Natural killer cell treated with Interleukin-12 subunit alpha and Interleukin-12 subunit beta and Interleukin-15 and Interleukin-18, amount 100 ng/mL, for 72 hours (primary cell): ENCODE results near the gene YAP1. TPM values are rescaled to one million over a fixed set of nuclear protein-coding genes. Genes with fewer than 3 reads are reported as not detected.

ENCODE experiments used
- ATAC-seq, 2 donors: fragments of 150-1000 bp; cut with Tn5 transposase in 1 of 2; sonication (Bioruptor Pico), chemical (Tn5 transposase) in 1 of 2; 2 replicates each; pipeline ENCODE4 v1.10.0; 2021
- DNase-seq: peaks from one replicate; pipeline ENCODE4 v3.0.0; 2022; ENCODE audit warnings: low spot score
- H3K27ac Mint-ChIP-seq, 2 donors: 1 replicate in 1 of 2; 2 replicates in 1 of 2; pipeline ENCODE4 v1.8.0; 2022; ENCODE audit warnings: mixed read lengths in 2 of 2, mild to moderate bottlenecking in 1 of 2, moderate library complexity in 1 of 2
- H3K27me3 Mint-ChIP-seq, 2 donors: 1 replicate in 1 of 2; 2 replicates in 1 of 2; pipeline ENCODE4 v1.8.0; 2022; ENCODE audit warnings: mixed read lengths in 2 of 2
- H3K36me3 Mint-ChIP-seq: one replicate; pipeline ENCODE4 v1.8.0; 2022; ENCODE audit warnings: mixed read lengths
- H3K4me1 Mint-ChIP-seq, 2 donors: 1 replicate in 1 of 2; 2 replicates in 1 of 2; pipeline ENCODE4 v1.8.0; 2022; ENCODE audit warnings: low read depth in 2 of 2, mixed read lengths in 2 of 2, mild to moderate bottlenecking in 1 of 2
- H3K4me3 Mint-ChIP-seq: one replicate; pipeline ENCODE4 v1.8.0; 2022; ENCODE audit warnings: mixed read lengths
- H3K9me3 Mint-ChIP-seq: 2 replicates; pipeline ENCODE4 v1.8.0; 2022; ENCODE audit warnings: mixed read lengths
- total RNA-seq, 2 donors: library from RNA; stranded (reverse); gene quantifications; one replicate each; pipeline ENCODE4 v1.2.3, GENCODE V29; 2022

The YAP1 gene
- total RNA-seq, 2 donors from 2014 or later = 0.56 TPM; not detected in 1

GRCh38 chr11:102280245-102280833 lies 170.1 kb downstream of the YAP1 start:
- no peak overlapping the region for H3K27ac Mint-ChIP-seq

More at GRCh38 chr11:102280245-102280833, 170.1 kb downstream of the YAP1 start:
- no peak for ATAC-seq
- no peaks in the 10 kb centered on the region for H3K36me3 Mint-ChIP-seq
- no peak overlapping the region for H3K4me3 Mint-ChIP-seq
- H3K4me1 Mint-ChIP-seq = no peaks in the 10 kb centered on the region
- no peaks in the 10 kb centered on the region for H3K9me3 Mint-ChIP-seq
- H3K27me3 Mint-ChIP-seq = peaks cover 14 to 18% of the 10 kb centered on the region in 2 donors
- no peak for DNase-seq

Other genes with a start within 250 kb of the YAP1 start
- gene CEP126, start 195.4 kb upstream of the YAP1 start, total RNA-seq = 1 to 10 TPM; 1.5 to 2.5 TPM
- not detected for gene ANGPTL5, start 193.9 kb upstream of the YAP1 start, total RNA-seq
- not detected for gene CFAP300, start 63.0 kb upstream of the YAP1 start, total RNA-seq
- 10 to 100 TPM; 62.3 to 75.6 TPM for gene BIRC3, start 207.0 kb downstream of the YAP1 start, total RNA-seq
- gene BIRC2, start 236.8 kb downstream of the YAP1 start, total RNA-seq = 10 to 100 TPM; 41.4 to 47.0 TPM